ENCODE results near the gene BMPR2.
"Not testable (repeated sequence)": the region's sequence is repeated elsewhere in the genome, so short reads cannot be mapped to it uniquely, and the experiment has no call there.

BMPR2 gene

DNA sequence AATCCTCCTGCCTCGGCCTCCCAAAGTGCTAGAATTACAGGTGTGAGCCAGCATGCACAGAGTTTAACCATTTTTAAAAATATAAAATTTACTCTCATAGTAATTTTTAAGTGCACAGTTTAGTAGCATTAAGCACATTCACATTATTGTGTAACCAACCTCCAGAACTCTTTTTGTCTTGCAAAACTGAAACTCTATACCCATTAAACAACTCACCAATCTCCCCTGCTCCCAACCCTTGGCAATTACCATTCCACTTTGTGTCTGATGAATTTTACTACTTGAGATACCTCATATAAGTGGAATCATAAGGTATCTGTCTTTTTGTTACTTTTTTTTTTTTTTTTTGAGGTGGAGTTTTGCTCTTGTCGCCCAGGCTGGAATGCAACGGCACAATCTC is 112.5 kb downstream of the BMPR2 start:
- peaks cover 0 to 3% of the 10 kb centered on the region in 2 donors for H3K4me1 ChIP-seq (ENCODE audit: control insufficient read depth in 1 of 2, insufficient read depth in 2 of 2, low read length in 2 of 2)
- peaks cover 0 to 4% of the 10 kb centered on the region in 2 donors for H3K36me3 ChIP-seq (ENCODE audit: control insufficient read depth in 1 of 2, insufficient read depth in 2 of 2, low read length in 2 of 2)
- H3K27me3 ChIP-seq (ENCODE audit: control insufficient read depth in 1 of 2, insufficient read depth in 2 of 2, low read length in 2 of 2): no peaks in the 10 kb centered on the region
- no peak overlapping the region for H3K4me3 ChIP-seq (ENCODE audit: low read depth in 1 of 2, low read length in 2 of 2)
- H3K27ac ChIP-seq (ENCODE audit: low read depth, low read length): no peak overlapping the region
- H3K9ac ChIP-seq (ENCODE audit: low read depth in 1 of 2, low read length in 2 of 2): no peak overlapping the region
- no peaks in the 10 kb centered on the region for H3K9me3 ChIP-seq (ENCODE audit: control insufficient read depth in 1 of 2, low read length in 2 of 2)

DNA sequence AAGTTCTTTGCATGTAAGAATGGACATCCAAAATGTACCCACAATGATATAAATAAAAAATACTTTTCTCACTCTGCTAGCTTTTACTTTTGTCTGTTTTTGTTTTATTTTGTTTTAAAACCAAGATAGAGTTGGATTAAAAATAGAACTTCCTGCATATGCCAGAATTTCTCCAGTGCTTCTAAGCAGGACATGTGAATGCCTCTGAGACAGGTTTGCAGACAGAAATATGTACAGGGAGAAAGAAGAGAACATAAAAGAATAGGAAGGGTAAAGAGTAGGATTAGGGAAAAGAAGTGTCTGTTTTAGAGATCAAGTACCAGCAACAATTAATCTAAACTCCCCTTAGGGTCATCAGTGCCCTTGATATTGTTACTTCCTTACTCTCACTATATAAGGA is 114.4 kb downstream of the BMPR2 start:
- Histone ChIP-seq H3K4me3 (ENCODE audit: low read depth in 1 of 2, low read length in 2 of 2) (no peak overlapping the region), H3K27ac (ENCODE audit: low read depth, low read length) (no peak overlapping the region), H3K36me3 (ENCODE audit: control insufficient read depth in 1 of 2, insufficient read depth in 2 of 2, low read length in 2 of 2) (peaks cover 0 to 4% of the 10 kb centered on the region in 2 donors), H3K9me3 (ENCODE audit: control insufficient read depth in 1 of 2, low read length in 2 of 2) (no peaks in the 10 kb centered on the region), H3K27me3 (ENCODE audit: control insufficient read depth in 1 of 2, insufficient read depth in 2 of 2, low read length in 2 of 2) (no peaks in the 10 kb centered on the region), H3K4me1 (ENCODE audit: control insufficient read depth in 1 of 2, insufficient read depth in 2 of 2, low read length in 2 of 2) (peaks cover 0 to 3% of the 10 kb centered on the region in 2 donors), H3K9ac (ENCODE audit: low read depth in 1 of 2, low read length in 2 of 2) (no peak overlapping the region)

DNA sequence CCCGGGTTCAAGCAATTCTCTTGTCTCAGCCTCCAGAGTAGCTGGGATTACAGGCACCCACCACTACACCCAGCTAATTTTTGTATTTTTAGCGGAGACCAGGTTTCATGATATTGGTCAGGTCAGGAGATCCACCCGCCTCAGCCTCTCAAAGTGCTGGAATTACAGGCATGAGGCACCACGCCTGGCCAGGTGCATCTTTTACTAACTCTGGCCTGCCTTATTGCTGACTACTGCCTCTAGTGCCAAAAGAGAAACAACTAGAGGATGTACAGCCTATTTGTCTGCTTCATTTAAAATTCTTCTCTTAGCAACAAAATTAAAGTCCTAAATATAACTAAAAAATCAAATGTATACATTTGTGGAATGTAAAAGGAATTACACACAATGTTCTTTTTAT is 115.4 kb downstream of the BMPR2 start:
- H3K9me3 ChIP-seq (ENCODE audit: control insufficient read depth in 1 of 2, low read length in 2 of 2): no peaks in the 10 kb centered on the region
- H3K27me3 ChIP-seq (ENCODE audit: control insufficient read depth in 1 of 2, insufficient read depth in 2 of 2, low read length in 2 of 2): no peaks in the 10 kb centered on the region
- no peak overlapping the region for H3K9ac ChIP-seq (ENCODE audit: low read depth in 1 of 2, low read length in 2 of 2)
- peaks cover 0 to 3% of the 10 kb centered on the region in 2 donors for H3K4me1 ChIP-seq (ENCODE audit: control insufficient read depth in 1 of 2, insufficient read depth in 2 of 2, low read length in 2 of 2)
- H3K4me3 ChIP-seq (ENCODE audit: low read depth in 1 of 2, low read length in 2 of 2): no peak overlapping the region
- peaks cover 0 to 4% of the 10 kb centered on the region in 2 donors for H3K36me3 ChIP-seq (ENCODE audit: control insufficient read depth in 1 of 2, insufficient read depth in 2 of 2, low read length in 2 of 2)
- H3K27ac ChIP-seq (ENCODE audit: low read depth, low read length): no peak overlapping the region

DNA sequence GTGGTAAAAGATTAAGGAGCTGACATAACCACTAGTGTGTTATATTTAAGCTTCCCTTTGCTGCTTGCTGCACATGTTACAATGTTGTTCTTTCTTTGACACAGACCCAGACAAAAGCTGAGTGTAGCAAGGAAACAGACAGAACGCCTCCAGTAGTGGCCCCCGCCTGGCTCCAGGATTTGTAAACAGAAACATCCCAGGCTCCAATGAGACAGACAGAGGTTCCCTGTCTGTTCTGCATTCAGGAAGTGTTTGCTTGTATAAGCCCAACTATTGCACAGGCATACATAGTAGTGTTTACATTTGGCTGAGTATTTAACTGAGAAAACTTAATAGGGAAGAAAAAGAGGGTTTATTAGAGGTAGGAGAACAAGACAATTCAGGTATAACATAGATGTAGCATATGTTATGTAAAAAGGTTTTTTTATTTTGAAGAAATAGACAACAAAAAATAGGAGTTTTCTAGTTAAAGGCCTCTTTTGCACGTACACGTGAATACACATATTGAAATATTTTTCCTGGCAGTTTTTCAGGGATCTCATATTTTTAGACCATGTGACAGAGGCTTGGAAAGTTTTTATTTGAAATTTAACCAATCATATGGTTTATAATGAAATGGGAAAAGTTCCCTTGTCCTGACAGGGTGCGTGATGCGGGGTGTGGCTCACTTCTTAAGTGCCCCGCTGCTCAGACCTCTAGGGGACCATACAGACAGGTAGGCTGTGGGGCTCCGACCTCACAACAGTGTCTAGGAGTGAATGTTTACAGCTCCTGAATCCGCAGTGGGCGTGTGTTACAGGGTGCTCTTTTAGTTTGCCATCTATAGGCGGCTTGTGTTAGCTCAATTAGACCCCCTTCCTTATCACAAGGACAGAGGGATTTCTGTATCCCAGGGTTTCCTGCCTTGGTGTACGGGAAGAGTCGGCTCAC is 118.4 kb downstream of the BMPR2 start:
- H3K27ac ChIP-seq (ENCODE audit: low read depth, low read length): no peak overlapping the region

DNA sequence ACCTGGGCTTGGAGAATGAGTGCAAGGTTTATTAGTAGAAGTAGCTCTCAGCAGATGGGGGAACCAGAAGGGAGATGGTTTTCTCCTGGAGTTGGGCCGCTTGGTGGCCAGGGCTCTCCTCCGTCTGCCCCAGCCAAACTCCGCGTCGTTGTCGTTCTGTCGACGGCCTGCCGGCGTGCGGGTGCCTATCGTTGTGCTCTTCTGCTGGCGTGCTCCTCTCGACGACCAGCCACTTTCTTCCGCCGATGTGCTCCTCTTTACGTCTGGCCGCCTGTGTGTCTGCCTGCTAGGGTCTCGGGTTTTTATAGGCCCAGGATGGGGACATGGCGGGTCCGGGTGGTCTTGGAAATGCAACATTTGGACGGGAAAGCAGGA is 119.1 kb downstream of the BMPR2 start:
- H3K9ac ChIP-seq (ENCODE audit: low read depth in 1 of 2, low read length in 2 of 2): no peak overlapping the region
- H3K4me1 ChIP-seq (ENCODE audit: control insufficient read depth in 1 of 2, insufficient read depth in 2 of 2, low read length in 2 of 2): peaks cover 0 to 3% of the 10 kb centered on the region in 2 donors
- no peak overlapping the region for H3K4me3 ChIP-seq (ENCODE audit: low read depth in 1 of 2, low read length in 2 of 2)
- peaks cover 0 to under 1% of the 10 kb centered on the region in 2 donors for H3K36me3 ChIP-seq (ENCODE audit: control insufficient read depth in 1 of 2, insufficient read depth in 2 of 2, low read length in 2 of 2)
- no peaks in the 10 kb centered on the region for H3K27me3 ChIP-seq (ENCODE audit: control insufficient read depth in 1 of 2, insufficient read depth in 2 of 2, low read length in 2 of 2)
- H3K27ac ChIP-seq (ENCODE audit: low read depth, low read length): no peak overlapping the region
- no peaks in the 10 kb centered on the region for H3K9me3 ChIP-seq (ENCODE audit: control insufficient read depth in 1 of 2, low read length in 2 of 2)

More for the DNA sequence above, 118.4 kb downstream of the BMPR2 start:
- H3K4me1 ChIP-seq (ENCODE audit: control insufficient read depth in 1 of 2, insufficient read depth in 2 of 2, low read length in 2 of 2): peaks cover 0 to 3% of the 10 kb centered on the region in 2 donors
- peaks cover 0 to 4% of the 10 kb centered on the region in 2 donors for H3K36me3 ChIP-seq (ENCODE audit: control insufficient read depth in 1 of 2, insufficient read depth in 2 of 2, low read length in 2 of 2)
- H3K4me3 ChIP-seq (ENCODE audit: low read depth in 1 of 2, low read length in 2 of 2): no peak overlapping the region
- no peak overlapping the region for H3K9ac ChIP-seq (ENCODE audit: low read depth in 1 of 2, low read length in 2 of 2)
- H3K9me3 ChIP-seq (ENCODE audit: control insufficient read depth in 1 of 2, low read length in 2 of 2): no peaks in the 10 kb centered on the region
- no peaks in the 10 kb centered on the region for H3K27me3 ChIP-seq (ENCODE audit: control insufficient read depth in 1 of 2, insufficient read depth in 2 of 2, low read length in 2 of 2)

DNA sequence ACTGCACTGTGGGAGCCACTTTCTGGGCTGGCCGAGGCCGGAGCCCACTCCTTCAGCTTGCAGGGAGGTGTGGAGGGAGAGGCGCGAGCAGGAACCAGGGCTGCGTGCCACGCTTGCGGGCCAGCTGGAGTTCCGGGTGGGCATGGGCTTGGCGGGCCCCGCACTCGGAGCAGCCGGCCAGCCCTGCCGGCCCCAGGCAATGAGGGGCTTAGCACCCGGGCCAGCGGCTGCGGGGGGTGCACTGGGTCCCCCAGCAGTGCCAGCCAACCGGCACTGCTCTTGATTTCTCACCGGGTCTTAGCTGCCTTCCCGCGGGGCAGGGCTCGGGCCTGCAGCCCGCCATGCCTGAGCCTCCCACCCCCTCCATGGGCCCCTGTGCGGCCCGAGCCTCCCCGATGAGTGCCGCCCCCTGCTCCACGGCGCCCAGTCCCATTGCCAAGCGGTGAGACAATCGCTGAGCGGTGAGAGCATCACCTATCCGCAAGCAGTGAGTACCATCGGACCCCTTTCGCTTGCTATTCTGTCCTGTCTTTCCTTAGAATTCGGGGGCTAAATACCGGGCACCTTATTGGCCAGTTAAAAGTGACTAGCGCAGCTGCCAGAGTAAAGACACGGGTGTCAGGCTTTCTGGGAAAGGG is 120.8 kb downstream of the BMPR2 start:
- H3K4me3 ChIP-seq (ENCODE audit: low read depth in 1 of 2, low read length in 2 of 2); H3K9me3 ChIP-seq (ENCODE audit: control insufficient read depth in 1 of 2, low read length in 2 of 2); H3K4me1 ChIP-seq (ENCODE audit: control insufficient read depth in 1 of 2, insufficient read depth in 2 of 2, low read length in 2 of 2); H3K27me3 ChIP-seq (ENCODE audit: control insufficient read depth in 1 of 2, insufficient read depth in 2 of 2, low read length in 2 of 2); H3K9ac ChIP-seq (ENCODE audit: low read depth in 1 of 2, low read length in 2 of 2); H3K27ac ChIP-seq (ENCODE audit: low read depth, low read length); H3K36me3 ChIP-seq (ENCODE audit: control insufficient read depth in 1 of 2, insufficient read depth in 2 of 2, low read length in 2 of 2): not testable (repeated sequence)

DNA sequence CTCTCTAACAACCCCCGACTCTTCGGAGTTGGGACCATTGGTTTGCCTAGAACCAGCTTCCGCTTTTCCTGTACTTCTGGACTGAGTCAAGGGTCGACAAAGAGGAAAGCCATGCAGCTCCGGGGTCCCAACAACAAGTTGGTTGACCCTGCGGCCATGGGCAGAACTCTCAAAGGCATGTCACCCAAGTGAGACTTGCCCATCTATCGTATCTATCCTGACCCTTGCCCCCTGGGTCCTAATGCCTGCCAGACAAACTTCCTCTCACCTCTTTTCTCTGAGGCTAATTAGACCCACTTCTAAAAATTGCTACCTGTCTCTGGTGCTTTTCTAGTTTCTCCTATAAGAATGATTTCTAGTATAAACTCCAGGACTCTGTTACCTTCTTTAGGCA is 121.3 kb downstream of the BMPR2 start:
- H3K27ac ChIP-seq (ENCODE audit: low read depth, low read length); H3K9me3 ChIP-seq (ENCODE audit: control insufficient read depth in 1 of 2, low read length in 2 of 2); H3K36me3 ChIP-seq (ENCODE audit: control insufficient read depth in 1 of 2, insufficient read depth in 2 of 2, low read length in 2 of 2); H3K27me3 ChIP-seq (ENCODE audit: control insufficient read depth in 1 of 2, insufficient read depth in 2 of 2, low read length in 2 of 2); H3K4me1 ChIP-seq (ENCODE audit: control insufficient read depth in 1 of 2, insufficient read depth in 2 of 2, low read length in 2 of 2); H3K9ac ChIP-seq (ENCODE audit: low read depth in 1 of 2, low read length in 2 of 2); H3K4me3 ChIP-seq (ENCODE audit: low read depth in 1 of 2, low read length in 2 of 2): not testable (repeated sequence)

DNA sequence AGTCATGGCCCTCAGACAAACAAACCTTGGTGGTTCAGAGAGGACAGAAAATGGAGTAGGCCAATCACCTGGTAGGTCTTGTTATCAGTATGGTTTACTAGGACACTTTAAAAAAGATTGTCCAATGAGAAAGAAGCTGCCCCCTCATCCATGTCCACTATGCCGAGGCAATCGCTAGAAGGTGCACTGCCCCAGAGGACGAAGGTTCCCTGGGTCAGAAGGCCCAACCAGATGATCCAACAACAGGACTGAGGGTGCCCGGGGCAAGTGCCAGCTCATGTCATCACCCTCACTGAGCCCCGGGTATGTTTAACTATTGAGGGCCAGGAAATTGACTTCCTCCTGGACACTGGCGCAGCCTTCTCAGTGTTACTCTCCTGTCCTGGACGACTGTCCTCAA is 123.7 kb downstream of the BMPR2 start:
- H3K9me3 ChIP-seq (ENCODE audit: control insufficient read depth in 1 of 2, low read length in 2 of 2); H3K9ac ChIP-seq (ENCODE audit: low read depth in 1 of 2, low read length in 2 of 2); H3K4me3 ChIP-seq (ENCODE audit: low read depth in 1 of 2, low read length in 2 of 2); H3K36me3 ChIP-seq (ENCODE audit: control insufficient read depth in 1 of 2, insufficient read depth in 2 of 2, low read length in 2 of 2); H3K27ac ChIP-seq (ENCODE audit: low read depth, low read length); H3K27me3 ChIP-seq (ENCODE audit: control insufficient read depth in 1 of 2, insufficient read depth in 2 of 2, low read length in 2 of 2); H3K4me1 ChIP-seq (ENCODE audit: control insufficient read depth in 1 of 2, insufficient read depth in 2 of 2, low read length in 2 of 2): not testable (repeated sequence)

DNA sequence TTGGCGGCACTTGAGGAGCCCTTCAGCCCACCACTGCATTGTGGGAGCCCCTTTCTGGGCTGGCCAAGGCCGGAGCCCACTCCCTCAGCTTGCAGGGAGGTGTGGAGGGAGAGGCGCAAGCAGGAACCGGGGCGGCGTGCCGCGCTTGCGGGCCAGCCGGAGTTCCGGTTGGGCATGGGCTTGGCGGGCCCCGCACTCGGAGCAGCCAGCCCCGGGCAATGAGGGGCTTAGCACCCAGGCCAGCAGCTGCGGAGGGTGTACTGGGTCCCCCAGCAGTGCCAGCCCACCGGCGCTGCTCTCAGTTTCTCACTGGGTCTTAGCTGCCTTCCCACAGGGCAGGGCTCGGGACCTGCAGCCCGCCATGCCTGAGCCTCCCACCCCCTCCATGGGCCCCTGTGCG is 127.1 kb downstream of the BMPR2 start:
- H3K9ac ChIP-seq (ENCODE audit: low read depth in 1 of 2, low read length in 2 of 2); H3K4me1 ChIP-seq (ENCODE audit: control insufficient read depth in 1 of 2, insufficient read depth in 2 of 2, low read length in 2 of 2); H3K27me3 ChIP-seq (ENCODE audit: control insufficient read depth in 1 of 2, insufficient read depth in 2 of 2, low read length in 2 of 2); H3K36me3 ChIP-seq (ENCODE audit: control insufficient read depth in 1 of 2, insufficient read depth in 2 of 2, low read length in 2 of 2); H3K27ac ChIP-seq (ENCODE audit: low read depth, low read length); H3K4me3 ChIP-seq (ENCODE audit: low read depth in 1 of 2, low read length in 2 of 2); H3K9me3 ChIP-seq (ENCODE audit: control insufficient read depth in 1 of 2, low read length in 2 of 2): not testable (repeated sequence)

DNA sequence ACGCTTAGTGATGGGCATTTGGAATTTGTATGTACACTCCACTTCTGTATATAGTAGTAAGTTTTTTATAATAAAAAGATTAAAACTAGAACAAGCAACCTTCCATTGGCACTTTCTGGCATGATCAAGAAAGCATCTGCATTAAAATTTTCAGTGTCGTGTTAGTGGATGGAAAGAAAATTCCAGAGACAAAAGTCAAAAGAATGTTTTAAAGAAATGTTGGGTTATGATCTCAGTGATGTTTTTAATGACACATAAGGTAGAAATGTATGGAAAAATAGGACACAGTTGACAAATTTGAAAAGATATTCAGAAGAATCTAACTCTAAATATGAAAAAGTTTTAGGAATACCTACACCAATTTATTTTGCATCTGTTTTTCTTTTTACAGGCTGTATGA is 132.6 kb downstream of the BMPR2 start:
- H3K36me3 ChIP-seq (ENCODE audit: control insufficient read depth in 1 of 2, insufficient read depth in 2 of 2, low read length in 2 of 2): no peaks in the 10 kb centered on the region
- H3K4me3 ChIP-seq (ENCODE audit: low read depth in 1 of 2, low read length in 2 of 2): no peak overlapping the region

More for the DNA sequence above, 132.6 kb downstream of the BMPR2 start:
- H3K9me3 ChIP-seq (ENCODE audit: control insufficient read depth in 1 of 2, low read length in 2 of 2): no peaks in the 10 kb centered on the region
- no peaks in the 10 kb centered on the region for H3K27me3 ChIP-seq (ENCODE audit: control insufficient read depth in 1 of 2, insufficient read depth in 2 of 2, low read length in 2 of 2)
- no peaks in the 10 kb centered on the region for H3K4me1 ChIP-seq (ENCODE audit: control insufficient read depth in 1 of 2, insufficient read depth in 2 of 2, low read length in 2 of 2)
- no peak overlapping the region for H3K27ac ChIP-seq (ENCODE audit: low read depth, low read length)
- no peak overlapping the region for H3K9ac ChIP-seq (ENCODE audit: low read depth in 1 of 2, low read length in 2 of 2)

Measured in duodenal mucosa (tissue), 2 donors.